Activated CD4-positive, alpha-beta T cell treated with anti-CD3 and anti-CD28 coated beads for 48 hours (primary cell): ENCODE results near the gene VAV3.
"Not testable (repeated sequence)": the region's sequence is repeated elsewhere in the genome, so short reads cannot be mapped to it uniquely, and the experiment has no call there.

Experiments
- DNase-seq: peaks from one replicate; pipeline ENCODE4 v3.0.0-alpha.2; 2020

The VAV3 gene

GRCh38 chr1:107787299-107787698, 177.7 kb downstream of the VAV3 start:
- DNase-seq, result peak; percentile 45

- no peak for DNase-seq
These were observed 178.7 kb downstream of the VAV3 start for GRCh38 chr1:107786203-107786845.

GRCh38 chr1:107785496-107786202, 179.3 kb downstream of the VAV3 start:
- no peak for DNase-seq

- DNase-seq, result peak; percentile 32
These were observed 182.6 kb downstream of the VAV3 start for GRCh38 chr1:107782217-107782845.

GRCh38 chr1:107781245-107781644, 183.7 kb downstream of the VAV3 start:
- DNase-seq, result no peak

- DNase-seq, result no peak
These were observed 187.3 kb downstream of the VAV3 start for GRCh38 chr1:107777664-107778047.

- no peak for DNase-seq
These were observed 187.9 kb downstream of the VAV3 start for GRCh38 chr1:107776900-107777663.

- DNase-seq, result no peak
These were observed 193.6 kb downstream of the VAV3 start for GRCh38 chr1:107771377-107771776.

- no peak for DNase-seq
These were observed 197.8 kb downstream of the VAV3 start for GRCh38 chr1:107767156-107767582.

- no peak for DNase-seq
These were observed 198.4 kb downstream of the VAV3 start for GRCh38 chr1:107766533-107766932.

- DNase-seq, result no peak
These were observed 202.1 kb downstream of the VAV3 start for GRCh38 chr1:107762751-107763390.

GRCh38 chr1:107760065-107760464, 204.9 kb downstream of the VAV3 start:
- no peak for DNase-seq

GRCh38 chr1:107750364-107750959, 214.5 kb downstream of the VAV3 start:
- peak; percentile 74 for DNase-seq

GRCh38 chr1:107748531-107748930, 216.4 kb downstream of the VAV3 start:
- no peak for DNase-seq

GRCh38 chr1:107741242-107741641, 223.7 kb downstream of the VAV3 start:
- no peak for DNase-seq

GRCh38 chr1:107740579-107740978, 224.4 kb downstream of the VAV3 start:
- DNase-seq, result no peak

GRCh38 chr1:107739651-107740050, 225.3 kb downstream of the VAV3 start:
- DNase-seq, result no peak

GRCh38 chr1:107739201-107739600, 225.8 kb downstream of the VAV3 start:
- DNase-seq, result no peak

- not testable (repeated sequence) for DNase-seq
These were observed 231.6 kb downstream of the VAV3 start for GRCh38 chr1:107733401-107733800.

GRCh38 chr1:107727866-107728265, 237.1 kb downstream of the VAV3 start:
- no peak for DNase-seq

GRCh38 chr1:107726860-107727259, 238.1 kb downstream of the VAV3 start:
- DNase-seq, result no peak

GRCh38 chr1:107724648-107725047, 240.3 kb downstream of the VAV3 start:
- DNase-seq, result no peak
